A673 (cell line): ENCODE data around the gene FAM228B. TPM values are rescaled to one million over a fixed set of nuclear protein-coding genes. Genes with fewer than 3 reads are reported as not detected.

ENCODE experiments used
- BruUV-seq: library from RNA; stranded (reverse); fragments of 400-500 nt; replicated peaks from 2 replicates; lab custom pipeline; 2021; lab: Mats Ljungman, UMichigan
- CTCF ChIA-PET: fragments of 300-600 bp; sonication (Branson Sonifier 250); formaldehyde crosslinking; loops from one replicate; lab custom pipeline; 2022; ENCODE audit warnings: antibody characterized with exemption; lab: Charles Lee
- POLR2A ChIA-PET: fragments of 300-600 bp; sonication (Branson Sonifier 250); formaldehyde crosslinking; loops from one replicate; lab custom pipeline; 2022; ENCODE audit warnings: antibody characterized with exemption; ENCODE audit not compliant: low non-redundant PET; lab: Charles Lee
- DNase-seq: peaks from one replicate; pipeline ENCODE4 v3.0.0-alpha.2; 2015; ENCODE audit warnings: low spot score
- H3K27ac ChIP-seq: fragments of 200-600 bp; sonication (generic); 2 replicates; pipeline ENCODE4 v1.5.1; 2016; ENCODE audit warnings: mixed run types, low read depth, mild to moderate bottlenecking, mixed read lengths, antibody characterized with exemption, low read length; ENCODE audit not compliant: poor library complexity, severe bottlenecking
- H3K27me3 ChIP-seq: fragments of 200-600 bp; sonication (generic); replicated peaks from 2 replicates; pipeline ENCODE4 v1.6.1; 2017; ENCODE audit warnings: mixed run types, low read depth, mild to moderate bottlenecking, mixed read lengths, antibody characterized with exemption, low read length; ENCODE audit not compliant: insufficient read depth, poor library complexity
- H3K36me3 ChIP-seq: fragments of 200-600 bp; sonication (generic); 2 replicates; pipeline ENCODE4 v1.6.1; 2016; ENCODE audit warnings: mixed run types, mild to moderate bottlenecking, mixed read lengths, antibody characterized with exemption, low read length; ENCODE audit not compliant: insufficient read depth, poor library complexity, severe bottlenecking
- H3K4me1 ChIP-seq: fragments of 200-600 bp; sonication (generic); 2 replicates; pipeline ENCODE4 v1.6.1; 2017; ENCODE audit warnings: mixed run types, mild to moderate bottlenecking, mixed read lengths, antibody characterized with exemption, low read length; ENCODE audit not compliant: insufficient read depth, poor library complexity, severe bottlenecking
- H3K4me3 ChIP-seq: fragments of 200-600 bp; sonication (generic); 2 replicates; pipeline ENCODE4 v1.5.1; 2016; ENCODE audit warnings: low read depth, mixed run types, mild to moderate bottlenecking, mixed read lengths, low read length; ENCODE audit not compliant: poor library complexity, severe bottlenecking
- H3K9me3 ChIP-seq: fragments of 200-600 bp; sonication (generic); 2 replicates; pipeline ENCODE4 v1.6.1; 2016; ENCODE audit warnings: mixed run types, low read depth, mild to moderate bottlenecking, mixed read lengths, antibody characterized with exemption, low read length; ENCODE audit not compliant: poor library complexity, severe bottlenecking
- EZH2 ChIP-seq: fragments of 200-600 bp; sonication (generic); IDR thresholded peaks from 2 replicates; pipeline ENCODE4 v1.6.1; 2017; ENCODE audit warnings: borderline replicate concordance, low read depth, mild to moderate bottlenecking, mixed read lengths, antibody characterized with exemption, low read length; ENCODE audit not compliant: poor library complexity, severe bottlenecking
- intact Hi-C: fragments of 100-400 bp; cut with micrococcal nuclease; formaldehyde crosslinking; loops from one replicate; pipeline ENCODE4 v1.10.0; 2022; ENCODE audit not compliant: unreplicated experiment
- total RNA-seq: library from RNA; stranded (reverse); gene quantifications from 2 replicates; pipeline ENCODE4 v1.2.3, GENCODE V29; 2021
- TF ChIP-seq, protein P1 (sequence below): fragments of 300-800, 200-600 bp; sonication (generic); conservative IDR thresholded peaks from 2 replicates; pipeline ENCODE4 v1.5.1; 2017; ENCODE audit warnings: low read depth, mild to moderate bottlenecking, antibody characterized with exemption, low read length, moderate library complexity, mixed read lengths

Gene FAM228B
- total RNA-seq, 1 experiment from 2014 or later: 6.8 TPM

DNA sequence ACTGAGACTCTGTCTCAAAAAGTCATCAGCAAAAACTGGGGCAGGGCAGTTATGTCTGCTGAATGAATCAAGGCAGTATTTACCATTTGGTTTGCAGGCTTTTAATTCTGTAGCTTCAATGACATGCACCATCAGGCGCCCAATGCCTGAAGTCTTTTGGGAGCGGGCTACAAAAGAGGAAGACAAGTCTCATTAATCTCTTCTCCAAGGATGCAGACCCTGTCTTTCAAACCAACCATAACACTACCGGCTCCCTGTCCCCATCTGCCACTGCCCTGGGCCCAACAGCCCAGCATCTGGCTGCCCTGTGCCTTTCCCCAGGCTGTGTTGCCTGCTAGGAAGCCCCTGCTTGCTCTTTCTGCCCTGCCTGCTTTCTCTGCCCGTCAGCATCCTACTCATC lies 81.9 kb downstream of the FAM228B start:
- POLR2A ChIA-PET: interaction anchor here (0.7 kb wide), 1 partner anchor 99 kb away, joined by 4 read pairs; no protein-coding TSS in a partner anchor
- BruUV-seq: no TSS peak
- no peaks in the 10 kb centered on the region for H3K9me3 ChIP-seq
- H3K27me3 ChIP-seq: no peaks in the 10 kb centered on the region
- TF ChIP-seq, protein P1, sequence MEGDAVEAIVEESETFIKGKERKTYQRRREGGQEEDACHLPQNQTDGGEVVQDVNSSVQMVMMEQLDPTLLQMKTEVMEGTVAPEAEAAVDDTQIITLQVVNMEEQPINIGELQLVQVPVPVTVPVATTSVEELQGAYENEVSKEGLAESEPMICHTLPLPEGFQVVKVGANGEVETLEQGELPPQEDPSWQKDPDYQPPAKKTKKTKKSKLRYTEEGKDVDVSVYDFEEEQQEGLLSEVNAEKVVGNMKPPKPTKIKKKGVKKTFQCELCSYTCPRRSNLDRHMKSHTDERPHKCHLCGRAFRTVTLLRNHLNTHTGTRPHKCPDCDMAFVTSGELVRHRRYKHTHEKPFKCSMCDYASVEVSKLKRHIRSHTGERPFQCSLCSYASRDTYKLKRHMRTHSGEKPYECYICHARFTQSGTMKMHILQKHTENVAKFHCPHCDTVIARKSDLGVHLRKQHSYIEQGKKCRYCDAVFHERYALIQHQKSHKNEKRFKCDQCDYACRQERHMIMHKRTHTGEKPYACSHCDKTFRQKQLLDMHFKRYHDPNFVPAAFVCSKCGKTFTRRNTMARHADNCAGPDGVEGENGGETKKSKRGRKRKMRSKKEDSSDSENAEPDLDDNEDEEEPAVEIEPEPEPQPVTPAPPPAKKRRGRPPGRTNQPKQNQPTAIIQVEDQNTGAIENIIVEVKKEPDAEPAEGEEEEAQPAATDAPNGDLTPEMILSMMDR: no peak
- no peak for TF ChIP-seq EZH2
- no peak for DNase-seq
- intact Hi-C loops: no loop called here
- no peaks in the 10 kb centered on the region for H3K4me1 ChIP-seq
- no peak overlapping the region for H3K4me3 ChIP-seq
- no peak overlapping the region for H3K27ac ChIP-seq
- H3K36me3 ChIP-seq: no peaks in the 10 kb centered on the region
- CTCF ChIA-PET: no interaction called here

DNA sequence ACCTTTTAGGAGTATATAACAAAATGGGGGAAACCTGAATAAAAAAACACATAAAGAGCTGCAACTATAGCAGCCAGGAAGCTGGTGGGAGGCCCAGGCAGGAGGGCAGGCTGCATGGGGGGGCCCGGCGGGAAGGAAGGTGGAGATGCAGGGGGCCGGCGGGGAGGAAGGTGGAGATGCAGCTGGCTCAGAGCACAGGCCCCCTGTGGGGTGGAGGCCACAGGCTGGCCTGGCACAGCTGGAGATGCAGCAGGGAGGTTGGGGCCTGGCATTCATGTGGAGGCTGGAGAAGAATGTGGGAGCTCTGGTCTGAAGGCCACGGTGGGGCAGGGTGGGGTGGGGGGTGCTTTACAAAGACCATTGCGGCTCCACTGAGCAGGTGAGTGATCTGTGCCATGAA lies 83.0 kb downstream of the FAM228B start:
- DNase-seq: no peak
- H3K9me3 ChIP-seq: no peaks in the 10 kb centered on the region
- CTCF ChIA-PET: no interaction called here
- H3K4me1 ChIP-seq: no peaks in the 10 kb centered on the region
- no peak for TF ChIP-seq EZH2
- TF ChIP-seq, protein P1: no peak
- H3K4me3 ChIP-seq: no peak overlapping the region
- H3K27me3 ChIP-seq: no peaks in the 10 kb centered on the region
- POLR2A ChIA-PET: no interaction called here
- intact Hi-C loops: no loop called here
- H3K27ac ChIP-seq: no peak overlapping the region
- H3K36me3 ChIP-seq: no peaks in the 10 kb centered on the region
- no TSS peak for BruUV-seq

DNA sequence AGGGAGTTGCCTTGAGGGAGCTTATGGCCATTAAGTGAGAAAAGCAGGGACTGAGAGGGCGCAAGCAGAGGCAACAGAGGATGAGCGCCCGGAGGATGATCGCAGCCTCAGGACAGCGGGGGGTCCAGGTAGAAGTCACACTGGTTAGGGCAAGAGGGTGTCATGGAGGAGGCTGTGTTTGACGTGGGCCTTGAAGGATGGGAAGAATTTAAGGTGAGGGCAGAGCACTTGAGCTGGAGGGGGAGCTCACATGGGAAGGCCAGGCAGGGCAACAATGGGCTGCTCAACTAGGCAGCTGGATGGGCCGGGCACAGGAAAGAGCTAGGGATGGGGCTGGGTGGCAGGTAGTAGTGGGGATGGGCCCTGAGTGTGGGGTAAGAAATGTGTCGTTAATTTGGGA lies 83.4 kb downstream of the FAM228B start:
- no peak overlapping the region for H3K4me3 ChIP-seq
- ChIA-PET CTCF (no interaction called here), POLR2A (no interaction called here)
- no TSS peak for BruUV-seq
- H3K9me3 ChIP-seq: no peaks in the 10 kb centered on the region
- intact Hi-C loops: no loop called here
- no peak for DNase-seq
- no peaks in the 10 kb centered on the region for H3K4me1 ChIP-seq
- H3K27me3 ChIP-seq: no peaks in the 10 kb centered on the region
- TF ChIP-seq, protein P1: no peak
- TF ChIP-seq EZH2: no peak
- no peaks in the 10 kb centered on the region for H3K36me3 ChIP-seq
- H3K27ac ChIP-seq: no peak overlapping the region
